KBM-7 (cell line): ENCODE measurements around the gene APMAP.

ENCODE experiments used
- DNase-seq: peaks from one replicate; pipeline ENCODE4 v3.0.0-alpha.2; 2015
- in situ Hi-C: fragments of 300-500 bp; cut with MboI; formaldehyde crosslinking; loops from 2 replicates; pipeline ENCODE4 v1.14.3; 2020; ENCODE audit warnings: low sequenced_read_pairs, low pct_unique_long_range_greater_than_20kb, mixed read lengths

Gene APMAP

DNA sequence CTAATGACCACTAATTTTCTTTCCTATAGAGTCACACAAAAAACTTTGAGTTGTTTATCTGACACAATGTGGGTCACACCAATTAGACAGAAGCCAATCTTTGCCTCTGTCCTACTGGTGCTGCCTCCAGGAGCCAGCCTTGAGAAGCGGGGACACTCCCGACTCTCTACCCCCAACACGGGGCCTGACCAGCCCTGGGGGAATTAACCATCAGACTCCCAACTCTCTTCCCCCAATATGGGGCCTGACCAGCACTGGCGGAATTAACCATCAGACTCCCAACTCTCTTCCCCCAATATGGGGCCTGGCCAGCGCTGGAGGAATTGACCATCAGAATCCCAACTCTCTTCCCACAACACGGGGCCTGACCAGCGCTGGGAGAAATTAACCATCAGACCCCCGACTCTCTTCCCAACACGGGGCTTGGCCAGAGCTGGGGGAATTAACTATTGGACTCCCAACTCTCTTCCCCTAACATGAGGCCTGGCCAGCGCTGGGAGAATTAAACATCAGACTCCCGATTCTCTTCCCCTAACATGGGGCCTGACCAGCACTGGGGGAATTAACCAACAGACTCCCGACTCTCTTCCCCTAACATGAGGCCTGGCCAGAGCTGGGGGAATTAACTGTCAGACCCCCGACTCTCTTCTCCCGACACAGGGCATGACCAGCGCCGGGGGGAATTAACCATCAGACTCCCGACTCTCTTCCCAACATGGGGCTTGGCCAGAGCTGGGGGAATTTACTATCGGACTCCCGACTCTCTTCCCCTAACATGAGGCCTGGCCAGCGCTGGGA is 31.0 kb downstream of the APMAP start:
- in situ Hi-C loops, result no loop called here
- DNase-seq, result no peak

DNA sequence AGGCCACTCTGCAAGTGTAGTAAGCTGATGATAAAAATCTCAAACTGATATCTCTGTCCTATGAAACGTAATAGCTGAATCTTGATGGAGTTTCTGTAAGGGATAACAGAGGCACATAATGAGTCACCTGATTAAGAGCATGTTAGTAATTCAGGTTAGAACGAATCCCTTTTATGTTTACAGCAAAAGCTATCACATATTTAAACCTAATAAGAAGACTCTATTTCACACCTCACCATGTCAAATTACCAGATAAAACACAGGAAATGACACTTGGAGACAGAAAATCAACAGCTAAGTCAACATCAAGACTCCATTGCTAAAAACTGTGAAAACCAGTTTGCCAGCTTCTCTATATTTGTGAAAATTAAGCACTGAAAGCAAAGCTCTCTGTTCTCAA is 31.7 kb downstream of the APMAP start:
- DNase-seq, result no peak
- in situ Hi-C loops, result no loop called here

DNA sequence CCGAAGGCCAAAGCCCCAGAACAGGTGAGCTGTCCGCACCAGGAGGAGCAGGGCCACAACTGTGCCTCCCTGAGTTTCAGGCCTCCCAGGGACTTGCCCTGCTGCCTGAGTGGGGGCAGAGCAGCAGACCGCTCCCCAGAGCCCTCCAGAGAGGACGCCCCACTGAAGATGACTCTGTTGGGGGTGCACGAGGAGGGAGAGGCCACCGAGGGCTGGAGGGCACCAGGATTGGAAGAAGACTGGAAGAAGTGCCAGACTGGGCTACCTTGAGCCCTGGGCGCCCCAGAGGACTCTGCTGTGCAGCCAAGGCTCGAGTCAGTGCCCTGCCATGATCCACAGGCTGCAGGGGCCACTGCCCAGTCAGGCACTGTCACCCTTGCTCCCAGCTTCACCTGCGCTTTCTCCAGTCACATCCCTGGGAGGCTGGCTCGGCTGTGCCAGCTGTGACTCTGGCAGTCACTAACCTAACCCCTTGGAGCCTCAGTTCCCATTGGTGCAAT is 32.2 kb downstream of the APMAP start:
- in situ Hi-C loops, result no loop called here
- no peak for DNase-seq

DNA sequence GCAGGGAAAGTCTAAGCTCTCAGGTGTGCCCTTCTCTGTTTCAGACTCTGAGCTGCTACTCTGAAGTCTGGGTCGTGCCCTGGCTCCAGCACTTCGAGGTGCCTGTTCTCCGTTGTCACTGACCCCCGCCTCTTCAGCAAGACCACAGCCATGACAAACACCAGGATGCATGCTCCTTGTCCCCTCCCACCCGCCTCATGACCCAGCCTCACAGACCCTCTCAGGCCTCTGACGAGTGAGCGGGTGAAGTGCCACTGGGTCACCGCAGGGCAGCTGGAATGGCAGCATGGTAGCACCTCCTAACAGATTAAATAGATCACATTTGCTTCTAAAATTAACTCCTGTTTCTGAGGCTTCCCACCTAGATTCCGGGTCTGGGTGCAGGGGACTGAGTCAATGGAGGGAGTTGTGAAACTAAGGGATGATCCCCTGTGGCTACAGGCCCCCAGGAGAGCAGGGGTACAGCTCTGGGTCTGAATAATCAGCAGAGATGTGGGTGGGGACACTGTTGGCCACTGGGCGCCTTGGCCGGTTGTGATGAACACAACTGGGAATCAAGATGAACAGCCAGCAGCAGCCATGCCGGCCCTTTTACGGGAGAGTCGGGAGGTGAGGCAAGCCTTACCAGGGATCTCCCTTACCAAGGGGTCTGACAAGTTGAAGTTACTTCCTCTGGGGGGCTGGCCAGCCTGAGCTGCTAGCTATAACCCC is 32.8 kb downstream of the APMAP start:
- DNase-seq, result no peak
- in situ Hi-C loops, result no loop called here

DNA sequence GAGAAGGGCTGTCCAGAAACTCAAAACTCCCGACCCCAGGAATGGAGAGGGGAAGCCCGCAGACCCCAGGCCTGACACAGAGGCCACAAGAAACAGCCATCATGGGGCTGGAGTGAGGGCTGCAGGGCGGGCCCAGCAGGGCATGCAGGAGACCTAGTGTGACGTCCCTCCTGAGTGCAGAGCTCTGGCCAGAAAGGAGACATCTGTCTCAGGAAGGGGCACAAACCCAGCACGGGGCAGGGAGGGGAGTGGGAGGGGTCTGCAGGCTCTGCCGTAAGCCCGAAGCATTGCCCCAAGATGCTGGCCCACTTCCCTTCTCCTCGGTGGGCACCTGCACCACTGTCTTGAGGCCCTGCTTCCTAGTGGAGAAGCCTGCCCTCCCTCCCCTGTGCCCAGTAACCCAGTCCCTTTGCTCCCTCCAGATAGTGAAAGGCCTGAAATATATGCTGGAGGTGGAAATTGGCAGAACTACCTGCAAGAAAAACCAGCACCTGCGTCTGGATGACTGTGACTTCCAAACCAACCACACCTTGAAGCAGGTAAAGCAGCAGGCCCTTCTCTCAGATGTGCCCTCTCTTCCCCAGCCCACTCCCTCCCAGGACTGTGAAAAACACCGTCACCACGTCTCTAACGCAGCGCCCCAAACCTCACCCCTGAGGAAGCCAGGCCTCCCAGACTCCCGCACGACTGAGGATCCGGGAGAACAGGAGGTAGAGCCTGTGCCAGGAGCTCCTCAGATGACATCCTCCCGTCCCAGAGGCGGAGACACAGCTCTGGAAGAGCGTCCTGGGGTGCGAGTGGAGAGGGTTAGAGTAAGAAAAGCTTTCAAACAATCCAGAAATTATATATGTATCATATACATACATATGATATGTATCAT is 33.8 kb downstream of the APMAP start:
- in situ Hi-C loops, result no loop called here
- no peak for DNase-seq

DNA sequence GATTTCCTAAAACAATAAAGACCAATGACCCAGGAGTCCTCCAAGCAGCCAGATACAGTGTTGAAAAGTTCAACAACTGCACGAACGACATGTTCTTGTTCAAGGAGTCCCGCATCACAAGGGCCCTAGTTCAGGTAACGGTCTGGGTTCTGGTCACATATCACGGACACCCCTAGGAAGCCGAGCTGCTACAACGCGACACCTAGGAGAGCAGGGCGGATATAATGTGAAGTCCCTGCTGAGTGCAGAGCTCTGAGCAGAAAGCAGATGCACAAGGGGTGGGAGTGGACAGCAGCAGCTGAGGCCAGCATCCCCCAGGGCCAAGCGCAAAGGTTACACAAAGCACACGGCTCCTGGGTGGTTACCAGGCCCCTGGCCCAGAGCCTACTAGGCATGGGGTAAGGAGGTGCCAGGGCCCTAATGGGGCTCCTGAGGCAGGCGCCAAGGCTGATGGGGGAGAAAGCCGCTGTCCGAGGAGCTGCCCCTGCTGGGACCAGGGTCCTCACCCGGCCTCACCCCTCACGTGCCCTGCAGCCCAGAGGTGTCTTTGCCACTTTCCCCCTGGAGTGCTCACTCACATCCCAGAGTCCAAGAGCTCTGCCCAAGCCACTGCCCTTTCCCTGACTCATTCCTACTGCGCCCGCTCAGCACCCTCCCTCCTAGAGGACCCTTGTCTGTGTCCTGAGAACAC is 35.1 kb downstream of the APMAP start:
- in situ Hi-C loops, result no loop called here
- DNase-seq, result no peak

DNA sequence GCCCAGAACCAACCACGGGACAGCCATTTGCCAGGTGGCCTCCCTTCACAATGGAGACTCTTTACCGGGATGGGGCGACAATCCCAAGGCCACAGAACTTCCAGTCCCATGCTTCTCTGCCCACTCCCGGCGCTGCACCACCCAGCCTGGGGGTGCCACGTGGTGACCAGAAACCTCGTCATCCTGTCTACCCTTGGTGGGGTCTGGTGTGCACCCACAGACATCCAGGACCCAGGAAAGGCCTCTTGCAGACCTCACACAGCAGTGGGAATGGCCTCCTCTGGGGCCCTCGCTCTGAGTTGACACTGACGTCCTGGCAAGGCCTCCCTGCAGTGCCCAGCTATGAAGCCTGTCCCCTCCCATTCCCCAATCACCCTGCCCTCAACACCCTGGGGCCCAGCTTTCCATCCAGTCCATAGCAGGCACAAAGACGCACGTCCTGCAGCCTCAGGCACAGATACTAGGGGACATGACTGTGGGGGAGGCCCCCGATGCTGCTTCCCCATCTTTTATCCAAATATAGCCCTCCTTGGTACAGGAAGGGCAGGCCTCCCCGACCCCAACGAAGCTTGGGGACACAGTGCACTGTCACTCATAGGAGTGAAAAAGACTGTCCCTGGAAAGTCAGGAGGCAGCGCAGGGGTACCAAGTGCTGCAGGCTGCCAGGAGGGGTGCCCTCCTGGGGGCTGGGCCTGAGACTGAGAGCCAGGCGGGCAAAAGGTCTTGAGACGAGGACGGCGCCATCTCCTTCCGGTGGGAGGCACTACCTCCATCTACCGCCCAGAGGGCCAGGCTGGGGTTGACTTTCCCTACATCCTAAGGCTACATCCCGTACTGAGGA is 36.3 kb downstream of the APMAP start:
- no peak for DNase-seq
- in situ Hi-C loops, result no loop called here

DNA sequence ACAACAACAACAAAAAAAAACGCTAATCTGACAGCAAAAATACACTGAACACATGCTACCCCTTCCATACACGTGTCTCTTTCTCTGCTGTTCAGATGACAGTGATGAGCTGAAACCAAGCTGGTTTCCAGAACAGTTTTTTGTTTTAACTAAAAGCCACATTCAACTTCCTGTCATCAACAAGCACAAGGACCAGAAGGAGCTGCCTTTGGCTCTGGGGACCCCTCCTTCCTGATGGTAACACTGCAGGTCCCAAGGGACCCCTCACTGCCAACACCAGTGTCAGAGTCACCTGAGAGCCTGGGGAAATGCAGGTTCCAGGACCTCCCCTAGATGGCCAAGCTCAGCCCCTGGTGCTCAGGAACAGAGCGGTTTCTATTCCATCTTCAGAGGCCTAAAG is 37.5 kb downstream of the APMAP start:
- in situ Hi-C loops, result no loop called here

DNA sequence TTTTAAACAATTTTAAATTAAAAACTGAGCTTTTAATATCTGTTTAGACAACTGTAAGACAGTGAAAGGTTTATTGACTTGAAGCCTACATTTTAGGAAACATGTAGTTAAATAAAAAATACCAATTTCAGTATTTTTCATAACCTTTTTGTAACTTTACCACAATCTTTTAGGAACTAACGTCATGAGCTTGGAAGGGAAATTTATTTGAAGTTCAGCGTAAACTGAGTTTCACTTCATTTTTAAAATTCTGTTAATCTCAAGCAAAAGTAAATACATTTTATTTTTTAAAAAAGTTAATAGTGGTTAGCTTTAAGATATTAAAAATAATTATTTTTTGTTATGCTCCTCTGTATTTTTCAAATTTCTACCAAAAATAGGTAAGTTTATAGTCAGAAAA is 38.0 kb downstream of the APMAP start:
- no peak for DNase-seq
- in situ Hi-C loops, result no loop called here

More for the DNA sequence above, 37.5 kb downstream of the APMAP start:
- DNase-seq, result no peak

DNA sequence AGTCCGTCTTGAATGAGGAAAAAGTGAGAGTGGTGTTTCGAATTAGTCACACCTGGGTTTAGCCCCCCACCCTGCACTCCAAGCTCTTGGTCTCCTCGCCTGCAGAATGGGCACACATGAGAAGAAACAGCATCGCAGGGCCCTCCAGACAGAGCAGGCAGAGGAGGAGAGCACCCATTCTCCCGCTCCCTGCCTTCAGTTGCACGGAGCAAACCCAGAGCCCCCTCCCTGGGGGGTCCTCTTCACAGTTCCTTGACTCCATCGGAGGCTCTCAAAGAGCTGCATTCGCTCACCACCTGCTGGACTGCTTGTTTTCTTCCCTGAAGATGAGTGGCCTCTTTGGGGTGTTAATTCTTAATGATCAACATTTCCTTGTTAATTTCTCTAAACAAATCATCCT is 38.4 kb downstream of the APMAP start:
- no peak for DNase-seq
- in situ Hi-C loops, result no loop called here

DNA sequence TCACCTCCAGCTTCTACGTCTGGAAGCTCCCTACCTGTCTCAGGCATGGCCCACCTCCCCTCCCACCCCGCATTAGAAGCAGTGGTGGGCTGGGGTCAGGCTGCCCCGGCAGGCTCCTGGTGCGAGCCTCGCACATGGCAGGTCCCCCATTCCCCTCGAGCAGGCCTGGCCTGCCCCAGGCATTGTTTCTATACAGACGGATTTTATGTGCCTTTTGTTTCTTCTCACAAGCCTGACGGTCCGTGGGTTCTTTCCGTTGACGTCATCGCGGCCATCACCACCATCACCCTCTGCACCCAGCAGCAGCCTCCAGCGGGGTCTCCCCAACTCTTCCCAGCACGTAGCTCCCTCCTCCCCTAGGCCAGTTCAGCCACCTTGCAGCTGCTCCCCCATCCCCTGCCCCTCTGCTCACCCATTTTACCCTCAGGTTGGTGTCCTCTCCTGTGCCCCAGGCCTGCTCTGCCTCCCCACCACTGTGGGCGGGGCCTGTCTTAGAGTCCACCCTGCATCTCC is 38.9 kb downstream of the APMAP start:
- in situ Hi-C loops, result no loop called here
- no peak for DNase-seq

DNA sequence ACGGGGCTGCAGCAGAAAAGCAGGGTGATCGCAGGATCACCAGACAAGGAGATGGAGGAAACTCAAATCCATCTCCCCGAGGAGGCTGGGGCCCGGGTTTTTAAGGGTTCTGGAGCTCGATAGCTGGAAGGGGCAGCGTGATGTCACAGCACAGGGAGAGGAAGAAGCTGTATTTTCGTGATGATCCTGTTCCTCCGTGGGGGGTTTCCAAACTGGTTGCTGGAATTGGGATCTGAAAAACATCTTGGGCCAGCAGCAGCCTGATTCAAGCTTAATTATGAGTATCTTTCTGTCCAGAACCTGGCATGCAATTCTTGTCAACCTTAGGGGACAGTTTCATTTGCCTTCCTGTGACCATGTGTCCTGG is 39.4 kb downstream of the APMAP start:
- in situ Hi-C loops, result no loop called here
- DNase-seq, result no peak

DNA sequence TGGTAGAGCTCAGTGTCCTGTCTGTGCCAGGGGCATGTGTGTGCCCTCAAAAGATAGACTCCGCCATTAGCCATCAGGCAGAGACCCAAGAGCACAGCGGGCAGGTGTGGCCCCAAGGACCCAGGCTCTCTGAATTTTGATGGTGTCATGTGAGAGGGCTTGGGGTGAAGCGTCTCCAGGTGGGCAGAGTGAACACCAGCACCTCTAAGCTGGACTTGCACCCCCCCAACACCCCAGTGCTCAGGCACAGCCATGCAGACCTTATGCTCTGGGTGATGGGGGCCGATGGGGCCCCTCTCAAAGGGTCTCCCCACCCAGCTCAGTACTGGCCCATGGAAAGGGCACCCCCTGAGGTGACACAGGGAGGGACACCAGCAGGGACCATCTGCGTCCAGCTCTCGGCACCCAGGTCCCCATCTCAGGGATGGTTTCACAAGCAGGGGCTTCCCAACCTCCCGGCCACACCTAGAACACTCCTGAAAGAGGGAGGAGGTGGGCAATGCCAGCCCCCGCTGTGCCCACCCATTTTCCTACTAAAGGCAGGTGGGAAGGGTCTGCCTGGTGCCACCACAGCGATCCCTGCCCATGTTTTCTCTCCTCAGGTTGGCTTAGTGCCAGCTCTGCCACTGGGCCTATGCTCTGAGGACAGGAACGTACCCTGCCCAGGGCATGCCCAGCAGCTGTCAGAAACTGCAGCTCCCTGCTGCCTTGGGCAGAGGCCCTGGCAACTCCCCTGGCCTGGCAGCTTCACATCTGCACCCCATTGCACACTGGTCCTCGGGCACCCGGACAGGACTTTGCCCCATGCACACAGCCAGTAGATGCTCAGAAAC is 40.0 kb downstream of the APMAP start:
- in situ Hi-C loops, result no loop called here
- DNase-seq, result no peak

DNA sequence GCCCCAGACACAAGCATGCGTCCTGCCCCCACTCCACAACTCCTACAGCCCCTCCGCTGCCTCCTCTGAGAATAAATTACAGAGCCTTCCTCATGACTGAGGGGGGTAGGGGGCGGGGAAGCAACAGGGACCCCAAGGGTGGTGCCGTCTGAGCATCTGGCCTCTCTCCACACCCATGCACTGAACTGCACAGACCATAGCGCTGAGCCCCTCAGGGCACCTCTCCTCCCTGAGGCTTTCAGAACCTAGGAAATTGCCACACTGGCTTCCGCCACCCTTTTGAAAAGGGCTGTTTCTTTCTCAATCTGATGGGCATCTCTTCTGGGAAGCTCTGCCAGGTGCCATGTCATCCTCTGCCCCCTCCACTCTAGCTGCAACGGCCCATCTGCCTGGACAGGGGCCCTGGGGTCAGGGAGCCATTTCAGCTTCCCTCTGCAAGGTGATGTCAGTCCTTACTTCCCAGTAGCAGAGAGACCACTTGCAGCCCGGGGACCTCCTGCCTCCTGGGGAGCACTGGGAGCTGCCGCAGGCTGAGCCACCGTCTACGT is 40.9 kb downstream of the APMAP start:
- no peak for DNase-seq
- in situ Hi-C loops, result no loop called here

DNA sequence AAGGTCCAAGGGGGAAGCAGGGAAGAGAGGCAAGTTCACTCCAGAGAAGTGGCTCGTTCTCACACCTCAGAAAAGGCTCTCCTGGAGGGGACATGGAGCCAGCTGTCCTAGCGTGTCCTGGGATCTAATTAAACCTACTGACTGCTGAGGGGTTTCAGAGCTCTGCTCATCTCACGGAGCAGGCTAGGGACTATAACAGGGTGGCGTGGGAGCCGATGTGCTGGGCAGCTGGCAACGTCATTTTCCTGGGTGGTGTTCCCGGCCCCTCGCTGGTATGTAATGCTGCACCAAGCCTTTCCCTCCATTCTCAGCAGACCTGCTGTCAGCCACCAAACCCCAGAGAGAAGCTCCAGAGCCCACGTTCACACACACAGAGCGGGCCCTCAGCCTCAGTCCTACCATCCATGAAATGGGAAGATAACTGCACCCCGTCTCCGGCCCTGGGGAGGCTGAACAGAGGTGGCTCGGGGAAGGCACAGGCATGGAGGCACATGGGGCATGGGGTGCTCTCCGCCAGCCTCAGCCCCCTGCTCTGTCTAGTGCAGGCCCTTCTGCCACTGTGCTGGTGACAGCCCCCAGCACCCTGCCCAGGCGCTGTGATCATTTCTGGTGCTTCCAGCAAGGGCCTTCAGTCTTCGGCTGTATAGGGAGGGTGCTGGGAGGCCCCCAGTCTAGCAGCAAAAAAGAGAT is 41.6 kb downstream of the APMAP start:
- DNase-seq, result no peak
- in situ Hi-C loops, result no loop called here

DNA sequence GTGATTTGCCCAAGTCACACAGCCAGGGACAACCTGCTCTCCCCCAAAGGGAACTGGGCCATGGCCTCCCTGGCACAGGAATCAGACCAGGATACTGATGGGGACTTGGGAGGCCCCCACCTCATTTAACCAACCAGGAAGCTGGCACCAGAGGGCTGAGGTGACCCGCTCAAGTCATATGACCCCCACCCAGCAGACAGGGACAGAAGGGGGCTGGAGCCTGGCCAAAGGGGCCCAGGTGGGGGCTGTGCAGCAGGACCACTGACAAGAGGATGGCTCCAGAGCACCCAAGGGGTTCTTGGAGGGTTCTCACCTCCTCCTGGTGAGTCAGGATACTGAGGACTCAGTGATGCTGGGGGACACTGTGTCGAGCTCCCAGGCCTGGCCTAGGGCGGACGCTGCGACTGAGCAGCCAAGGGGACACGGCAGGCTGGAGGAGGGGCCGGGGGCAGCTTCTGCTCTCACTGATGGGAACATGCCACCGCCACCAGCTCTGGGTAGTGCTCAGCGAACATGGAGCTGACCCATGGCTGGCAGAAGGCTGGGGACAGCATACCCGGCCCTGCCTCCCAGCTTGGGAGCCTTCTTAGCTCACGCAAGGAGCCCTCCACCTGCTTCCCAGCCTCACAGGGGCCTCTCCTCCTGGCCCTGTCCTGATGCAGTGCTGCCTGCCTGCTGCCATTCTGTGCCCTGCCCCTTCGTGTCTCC is 42.3 kb downstream of the APMAP start:
- in situ Hi-C loops, result no loop called here
- no peak for DNase-seq
